Ecto neural progenitor cell (in vitro differentiated cells): Measurements from ENCODE around the gene ZNF620.
"Not testable (repeated sequence)": the region's sequence is repeated elsewhere in the genome, so short reads cannot be mapped to it uniquely, and the experiment has no call there.

ENCODE experiments used
- DNase-seq: peaks from one replicate; pipeline ENCODE4 v3.0.0-alpha.2; 2018; ENCODE audit warnings: low spot score

Gene ZNF620

GRCh38 chr3:40505599-40506462 is at the start of gene ZNF620:
Gene ZNF620, plus strand, starts transcription at chr3:40506039. Its CDS starts 314 bp downstream, at chr3:40506353.
- peak; percentile 91 for DNase-seq

GRCh38 chr3:40456279-40456939 is 49.4 kb upstream of the ZNF620 start:
- DNase-seq, result no peak

DNA sequence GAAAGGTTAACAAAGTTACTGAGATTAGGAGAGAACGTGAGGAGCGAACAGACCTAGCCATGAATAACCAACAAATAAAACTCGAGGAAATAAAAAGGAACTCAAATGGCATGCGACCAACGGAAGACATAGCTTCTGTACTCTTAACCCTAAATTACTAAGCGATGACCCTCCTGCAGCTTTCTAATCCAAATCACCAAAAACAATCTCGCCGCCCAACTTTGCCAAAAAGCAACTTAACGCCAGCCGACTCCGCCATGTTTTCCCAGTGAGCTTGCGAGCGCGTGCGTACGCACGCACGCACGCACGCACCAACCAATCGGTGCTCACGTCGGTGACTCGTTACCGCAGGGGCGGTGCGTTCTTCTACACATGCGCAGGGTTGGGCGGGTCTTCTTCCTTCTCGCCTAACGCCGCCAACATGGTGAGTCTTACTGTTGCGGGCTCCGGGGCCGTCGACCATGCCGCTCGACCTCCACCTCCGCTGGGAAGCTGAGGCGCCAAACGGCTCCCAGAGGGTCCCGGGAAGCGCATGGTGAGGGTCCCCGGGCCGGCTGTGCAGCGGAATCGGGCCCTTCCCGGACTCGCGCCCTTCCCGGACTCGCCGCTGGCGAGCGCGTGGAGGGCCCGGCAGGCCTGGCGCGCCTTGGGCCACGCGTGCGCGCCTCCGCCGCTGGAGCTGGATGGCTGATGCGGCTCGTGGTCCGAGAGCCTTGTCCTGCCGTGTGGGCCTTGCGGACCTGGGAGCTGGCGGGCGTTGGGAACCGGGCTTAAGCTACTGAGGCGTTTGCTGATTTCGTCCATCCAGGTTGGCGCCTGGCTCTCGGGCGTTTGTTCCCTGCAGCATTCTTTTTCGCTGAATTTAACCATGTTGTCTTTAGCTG is 48.7 kb upstream of the ZNF620 start, which contains the start of gene RPL14:
RPL14 (plus strand) TSS at position 400 of the 884 bp plus-strand sequence; CDS start at position 533, 133 bp downstream.
- peak; percentile 95 for DNase-seq

DNA sequence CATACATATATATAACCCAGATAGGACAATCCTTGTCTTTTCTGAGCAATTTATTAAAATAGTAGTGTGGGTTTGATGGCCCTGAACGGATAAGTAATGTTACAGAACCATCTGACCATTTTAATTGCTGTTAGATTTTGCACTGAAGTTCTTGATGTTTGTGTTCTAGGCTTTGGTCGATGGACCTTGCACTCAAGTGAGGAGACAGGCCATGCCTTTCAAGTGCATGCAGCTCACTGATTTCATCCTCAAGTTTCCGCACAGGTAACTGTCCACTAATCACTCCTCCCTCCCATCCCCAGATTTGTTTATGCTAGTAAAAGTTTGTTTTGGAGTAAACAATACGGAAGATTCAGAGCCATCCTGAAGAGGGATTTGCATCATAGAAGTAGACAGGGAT is 47.4 kb upstream of the ZNF620 start:
- DNase-seq, result no peak

GRCh38 chr3:40460481-40460880 is 45.4 kb upstream of the ZNF620 start:
- DNase-seq, result not testable (repeated sequence)

GRCh38 chr3:40461161-40461560 is 44.7 kb upstream of the ZNF620 start:
- no peak for DNase-seq

DNA sequence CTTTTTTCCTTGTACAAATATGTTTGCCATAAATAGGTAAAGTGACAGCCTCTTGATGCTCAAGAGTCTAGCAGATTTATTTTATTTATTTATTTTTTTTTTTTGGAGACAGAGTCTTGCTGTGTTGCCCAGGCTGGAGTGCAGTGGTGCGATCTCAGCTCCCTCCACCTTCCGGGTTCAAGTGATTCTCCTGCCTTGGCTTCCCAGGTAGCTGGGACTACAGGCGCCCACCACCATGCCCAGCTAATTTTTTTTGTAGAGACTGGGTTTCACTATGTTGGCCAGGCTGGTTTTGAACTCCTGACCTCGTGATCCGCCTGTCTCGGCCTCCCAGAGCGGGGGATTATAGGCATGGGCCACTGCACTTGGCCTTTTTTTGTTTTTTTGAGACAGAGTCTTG is 43.0 kb upstream of the ZNF620 start:
- not testable (repeated sequence) for DNase-seq

GRCh38 chr3:40463579-40463978 is 42.3 kb upstream of the ZNF620 start:
- DNase-seq, result no peak

DNA sequence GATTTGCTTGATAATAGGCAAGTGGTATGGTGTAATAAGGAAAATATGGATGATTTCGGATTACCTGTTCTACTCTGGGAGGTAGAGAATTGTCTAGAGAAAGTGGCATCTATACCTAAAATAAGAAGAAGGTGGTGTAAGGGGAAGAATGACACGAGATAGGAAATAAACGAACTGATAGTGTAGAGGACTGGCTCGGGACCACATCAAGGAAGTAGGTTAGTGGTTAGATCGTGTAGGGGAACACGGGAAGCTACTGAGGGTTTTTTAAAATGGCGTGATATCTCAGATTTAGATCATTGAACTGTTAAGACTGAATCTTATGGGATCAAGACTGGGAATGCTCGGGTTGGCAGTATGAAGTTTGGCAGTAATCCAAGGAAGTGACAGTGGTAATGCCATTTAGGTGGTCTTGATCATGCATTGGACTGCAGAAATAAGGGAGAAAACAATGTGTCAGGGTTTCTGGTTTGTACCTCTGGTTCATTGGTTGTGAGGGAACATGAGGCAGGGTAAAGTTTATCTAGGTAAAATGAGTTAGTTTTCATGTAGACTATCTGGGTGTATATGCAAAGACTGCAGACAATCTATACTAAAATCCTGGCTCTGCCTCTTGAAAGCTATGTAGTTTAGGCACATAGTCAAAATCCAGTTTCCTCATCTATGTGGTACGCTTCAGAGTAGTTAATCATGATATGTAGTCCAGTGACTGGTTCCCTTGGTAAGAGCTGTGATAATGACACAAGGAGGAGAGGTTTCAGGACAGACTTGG is 41.3 kb upstream of the ZNF620 start:
- no peak for DNase-seq

- no peak for DNase-seq
Observed at GRCh38 chr3:40465111-40465407, 40.8 kb upstream of the ZNF620 start.

DNA sequence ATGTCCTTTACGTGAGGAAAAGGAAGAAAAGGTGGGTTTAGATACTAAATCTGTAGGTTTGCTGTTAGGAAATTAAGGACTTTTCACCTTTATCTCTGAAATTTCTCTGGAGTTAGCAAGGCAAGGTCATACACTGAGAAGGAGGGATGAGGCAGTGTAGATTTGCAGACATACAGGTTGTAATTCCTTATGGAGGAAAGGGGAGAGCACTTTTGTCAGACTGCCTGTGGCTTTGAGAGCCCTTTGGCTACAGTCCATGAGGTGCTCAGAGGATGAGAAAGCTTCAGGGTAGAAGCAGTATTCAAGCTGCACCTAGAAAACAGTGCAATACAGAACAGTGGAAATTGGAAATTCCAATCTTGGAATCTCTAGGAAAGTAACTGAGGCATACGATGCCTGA is 40.4 kb upstream of the ZNF620 start:
- no peak for DNase-seq

- DNase-seq, result no peak
Observed at GRCh38 chr3:40468018-40468417, 37.8 kb upstream of the ZNF620 start.

DNA sequence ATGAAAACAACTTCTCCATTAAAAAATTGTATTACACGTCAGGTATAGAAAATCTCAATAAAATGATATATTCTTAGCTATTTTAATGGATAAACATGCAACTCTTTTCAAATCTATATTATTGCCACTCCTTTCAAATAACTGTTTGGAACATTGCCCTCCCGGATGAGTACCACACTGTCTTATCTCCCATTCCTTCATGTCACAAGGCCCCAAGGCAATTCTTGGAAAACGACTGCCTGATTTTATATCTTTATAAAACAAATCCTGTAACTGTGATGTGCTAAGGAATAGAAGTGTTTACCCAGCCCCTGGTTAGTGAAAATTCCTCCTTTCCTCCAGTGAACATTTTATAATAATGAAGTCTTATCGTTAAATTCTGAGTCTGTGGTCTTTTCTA is 35.1 kb upstream of the ZNF620 start:
- DNase-seq, result no peak

- DNase-seq, result peak; percentile 77
Observed at GRCh38 chr3:40476478-40477470, 29.1 kb upstream of the ZNF620 start, which contains the start of gene ZNF619. Gene ZNF619, plus strand, starts transcription at chr3:40477122. Its CDS starts 858 bp downstream, at chr3:40477980.

GRCh38 chr3:40477666-40478065 is 28.2 kb upstream of the ZNF620 start:
- no peak for DNase-seq

DNA sequence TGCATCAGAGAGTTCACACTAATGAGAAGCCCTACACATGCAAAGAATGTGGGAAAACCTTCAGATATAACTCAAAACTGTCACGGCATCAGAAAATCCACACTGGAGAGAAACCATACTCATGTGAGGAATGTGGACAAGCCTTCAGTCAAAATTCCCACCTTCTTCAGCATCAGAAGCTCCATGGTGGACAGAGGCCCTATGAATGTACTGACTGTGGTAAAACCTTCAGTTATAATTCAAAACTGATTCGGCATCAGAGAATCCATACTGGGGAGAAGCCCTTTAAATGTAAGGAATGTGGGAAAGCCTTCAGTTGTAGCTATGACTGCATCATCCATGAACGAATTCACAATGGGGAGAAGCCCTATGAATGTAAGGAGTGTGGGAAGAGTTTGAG is 18.7 kb upstream of the ZNF620 start:
- no peak for DNase-seq

DNA sequence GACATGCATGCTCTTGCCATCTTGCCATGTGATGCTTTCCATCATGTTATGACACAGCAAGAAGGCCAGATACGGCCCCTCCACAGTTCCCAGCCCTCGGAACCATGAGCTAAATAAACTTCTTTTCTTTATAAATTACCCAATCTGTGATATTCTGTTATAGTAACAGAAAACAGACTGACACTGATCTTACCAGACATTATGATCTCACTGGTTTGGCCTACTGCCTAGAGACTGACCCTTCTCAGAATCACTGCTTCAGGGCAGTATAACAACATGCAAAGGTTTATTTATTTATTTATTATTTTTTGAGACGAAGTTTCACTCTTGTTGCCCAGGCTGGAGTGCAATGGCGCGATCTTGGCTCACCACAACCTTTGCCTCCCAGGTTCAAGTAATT is 14.9 kb upstream of the ZNF620 start:
- no peak for DNase-seq

DNA sequence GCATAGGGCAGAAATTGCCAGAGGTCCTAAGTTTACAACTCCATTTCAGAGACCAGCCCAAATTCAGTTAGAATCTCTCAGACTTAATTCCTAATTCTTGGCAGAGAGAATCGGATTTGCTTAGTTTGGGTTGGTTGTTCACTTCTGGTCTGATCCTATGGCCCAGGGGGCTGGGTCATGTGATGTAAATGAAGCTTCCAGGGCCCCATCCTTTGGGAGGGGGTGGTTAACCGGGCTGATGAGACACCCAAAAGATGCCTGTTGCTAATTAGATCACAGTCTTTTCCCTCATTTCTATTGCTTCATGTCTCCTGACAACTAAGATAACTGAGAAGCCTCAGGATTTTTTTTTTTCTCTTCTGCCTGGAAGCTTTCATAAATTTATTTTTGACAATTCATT is 11.1 kb upstream of the ZNF620 start:
- DNase-seq, result no peak

- DNase-seq, result no peak
Observed at GRCh38 chr3:40497288-40497687, 8.6 kb upstream of the ZNF620 start.

DNA sequence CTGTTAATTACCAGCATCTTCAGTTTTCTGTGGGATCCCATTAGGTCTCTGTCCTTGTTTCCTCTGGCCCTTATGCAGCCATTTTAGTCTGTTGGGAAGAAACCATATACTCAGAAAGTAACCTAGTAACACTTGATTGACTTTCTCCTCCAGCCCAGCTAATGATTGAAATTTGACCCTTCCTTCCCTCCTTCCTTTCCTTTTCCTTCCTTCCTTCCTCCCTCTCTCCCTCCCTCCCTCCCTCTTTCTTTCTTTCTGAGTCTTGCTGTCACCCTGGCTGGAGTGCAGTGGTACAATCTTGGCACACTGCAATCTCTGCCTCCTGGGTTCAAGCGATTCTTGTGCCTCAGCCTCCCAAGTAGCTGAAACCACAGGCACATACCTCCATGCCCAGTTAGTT is 5.9 kb upstream of the ZNF620 start:
- no peak for DNase-seq
